SHP77 treated with DMSO at 0.1 percent for 48 hours (cell line): ENCODE measurements around the gene YEATS2.

Source experiments
- DNase-seq: peaks from one replicate; lab custom pipeline; 2025; lab: John Stamatoyannopoulos, UW

Gene YEATS2

DNA sequence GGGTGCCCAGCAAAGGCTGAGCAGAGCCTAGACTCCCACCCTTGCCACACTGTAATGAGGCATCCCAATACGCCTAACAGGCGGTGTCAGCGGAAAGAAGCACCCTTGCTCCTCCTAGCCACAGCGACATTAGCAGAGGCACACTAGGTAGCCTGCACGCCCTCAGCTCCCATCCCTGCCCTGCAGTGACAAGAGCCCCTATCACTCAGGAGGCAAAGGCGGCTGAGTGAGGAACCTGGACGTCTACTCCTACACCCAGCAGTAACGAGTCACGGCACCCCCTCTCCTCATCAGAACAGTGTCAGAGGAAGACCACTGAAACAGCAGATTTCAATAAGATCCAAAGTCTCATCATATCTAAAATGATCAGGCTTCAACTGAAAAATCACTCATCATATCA is 139.8 kb downstream of the YEATS2 start:
- DNase-seq: no peak

DNA sequence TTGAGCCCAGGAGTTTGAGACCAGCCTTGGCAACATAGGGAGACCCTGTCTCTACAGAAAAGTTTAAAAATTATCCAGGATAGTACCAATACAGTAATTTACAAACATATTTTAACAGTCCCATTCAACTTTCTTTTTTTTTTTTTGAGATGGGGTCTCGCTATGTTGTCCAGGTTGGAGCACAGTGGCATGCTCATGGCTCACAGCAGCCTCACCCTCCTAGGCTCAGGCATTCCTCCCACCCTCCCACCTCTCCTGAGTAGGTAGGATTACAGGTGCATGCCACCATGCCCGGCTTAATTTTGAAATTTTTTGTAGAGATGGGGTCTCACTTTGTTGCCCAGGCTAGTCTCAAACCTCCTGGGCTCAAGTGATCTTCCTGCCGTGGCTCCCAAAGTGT is 140.3 kb downstream of the YEATS2 start:
- DNase-seq: no peak

DNA sequence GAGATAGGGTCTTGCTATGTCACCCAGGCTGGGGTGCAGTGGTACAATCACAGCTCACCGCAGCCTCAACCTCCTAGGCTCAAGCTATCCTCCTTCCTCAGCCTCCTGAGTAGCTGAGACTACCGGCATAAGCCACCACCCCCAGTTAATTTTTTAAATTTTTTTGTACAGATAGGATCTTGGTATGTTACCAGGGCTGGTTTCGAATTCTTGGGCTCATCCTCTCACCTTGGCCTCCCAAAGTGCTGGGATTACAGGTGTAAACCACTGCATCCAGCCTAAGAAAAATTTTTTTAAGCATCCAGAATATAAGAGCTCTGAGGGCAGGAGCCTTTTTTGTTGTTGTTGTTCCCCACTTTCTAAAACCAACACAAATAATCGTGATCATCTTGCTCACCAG is 142.2 kb downstream of the YEATS2 start:
- DNase-seq: no peak

DNA sequence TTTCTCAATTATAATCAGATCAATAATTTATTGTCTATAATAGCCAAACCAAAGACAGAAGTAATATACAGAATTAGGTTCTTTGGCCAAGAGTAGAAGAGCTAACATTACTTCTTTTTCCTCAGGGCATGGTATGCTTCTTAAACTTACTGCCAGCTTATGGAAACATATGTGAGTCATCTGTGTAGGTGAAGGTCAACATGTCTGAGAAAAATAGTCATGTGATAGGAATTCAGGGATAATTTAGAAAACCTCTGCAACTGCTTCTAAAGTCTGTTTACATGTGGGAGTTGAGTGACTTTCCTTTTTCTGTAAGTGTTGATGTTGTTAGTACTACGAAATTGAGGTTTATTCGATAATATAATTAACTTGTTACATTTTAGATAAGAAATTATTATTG is 147.0 kb downstream of the YEATS2 start:
- DNase-seq: no peak

DNA sequence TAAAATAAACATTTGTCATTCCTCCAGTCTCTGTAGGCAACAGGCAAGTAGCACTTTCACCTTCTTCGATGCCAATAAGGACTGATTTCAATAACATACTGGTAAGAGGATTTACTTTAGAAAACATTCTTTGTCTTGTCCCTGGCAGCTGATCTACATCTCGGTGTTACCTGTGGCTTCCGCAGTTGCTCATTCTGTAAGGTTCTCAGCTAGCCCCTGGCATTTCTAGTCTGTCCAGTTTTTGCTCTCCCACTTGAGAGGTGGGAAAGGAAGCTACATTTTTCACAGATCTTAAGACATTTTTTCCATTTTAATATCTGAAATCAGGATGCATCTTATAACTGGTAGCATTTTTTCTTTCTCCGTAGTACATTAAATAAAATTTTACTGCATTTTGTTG is 147.5 kb downstream of the YEATS2 start:
- DNase-seq: no peak

DNA sequence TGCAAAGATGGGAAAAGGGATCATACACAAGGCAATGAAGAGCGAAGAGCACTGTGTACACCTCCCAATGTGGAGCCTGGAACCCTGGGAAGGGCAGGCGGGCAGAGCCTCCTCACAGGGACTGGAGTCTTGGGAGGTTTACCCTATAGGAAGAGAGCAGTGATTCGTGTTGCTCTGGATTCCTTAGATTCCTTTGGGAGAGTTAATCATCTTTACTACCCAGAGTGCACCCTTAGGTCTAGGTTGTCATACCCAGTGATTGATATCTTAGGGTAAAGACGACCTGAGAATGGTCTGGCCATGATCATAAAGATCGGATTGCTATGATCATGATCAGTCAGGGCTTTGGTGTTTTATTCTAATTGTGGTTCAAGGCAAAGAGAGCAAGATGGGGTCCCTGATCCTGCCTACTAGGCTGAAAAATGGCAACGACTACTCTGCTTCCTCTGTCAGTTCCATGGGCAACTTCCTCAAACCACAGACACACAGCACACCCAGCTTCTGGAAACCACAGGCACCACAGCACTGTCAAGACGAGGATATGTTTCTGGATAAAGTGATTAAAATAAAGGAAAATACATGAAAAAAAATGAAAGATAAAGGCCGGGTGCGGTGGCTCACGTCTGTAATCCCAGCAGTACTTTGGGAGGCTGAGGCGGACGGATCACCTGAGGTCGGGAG is 148.2 kb downstream of the YEATS2 start:
- DNase-seq: no peak

DNA sequence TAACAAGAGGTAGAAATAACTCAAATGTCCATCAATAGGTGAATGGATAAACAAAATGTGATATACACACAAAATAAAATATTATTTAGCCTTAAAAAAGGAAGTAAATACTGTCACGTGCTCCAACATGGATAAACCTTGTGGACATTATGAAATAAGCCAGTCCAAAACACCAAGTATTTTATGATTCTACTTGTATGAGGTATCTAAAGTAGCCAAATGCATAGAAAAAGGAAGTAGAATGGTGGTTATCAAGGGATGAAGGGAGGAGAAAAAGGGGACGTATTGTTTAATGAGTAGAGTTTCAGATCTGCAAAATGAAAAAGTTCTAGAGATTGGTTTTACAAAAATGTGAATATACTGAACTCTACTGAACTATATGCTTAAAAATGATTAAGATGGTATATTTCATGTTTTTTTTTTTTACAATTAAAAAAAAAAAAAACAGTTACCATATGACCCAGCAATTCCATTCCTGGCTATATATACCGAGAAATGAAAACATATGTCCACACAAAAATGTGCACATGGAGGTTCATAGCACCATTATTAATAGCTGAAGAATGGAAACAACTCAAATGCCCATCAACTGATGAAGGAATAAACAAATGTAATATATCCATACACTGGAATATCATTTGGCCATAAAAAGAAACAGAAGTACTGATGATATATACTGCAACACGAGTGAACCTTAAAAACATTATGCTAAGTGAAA is 156.9 kb downstream of the YEATS2 start:
- no peak for DNase-seq

DNA sequence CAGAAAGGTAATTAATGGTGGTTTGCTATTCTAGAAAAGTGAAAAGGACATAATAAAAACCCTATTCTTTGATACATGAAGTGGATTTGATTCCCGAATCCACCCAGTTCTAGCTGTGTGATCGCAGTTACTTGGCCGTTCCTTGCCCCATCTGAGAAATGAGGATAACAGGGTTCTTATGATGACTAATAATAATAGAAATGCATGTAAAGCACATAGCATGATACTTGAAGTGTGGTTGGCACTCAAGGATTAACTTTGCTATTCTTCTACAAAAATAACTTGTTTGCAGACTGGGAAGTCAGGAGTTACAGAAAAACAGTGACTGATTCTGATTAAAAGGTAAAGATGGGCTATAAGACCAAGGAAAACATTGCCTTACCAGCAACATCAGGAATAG is 160.3 kb downstream of the YEATS2 start:
- DNase-seq: no peak
